Cardiac muscle cell (in vitro differentiated cells and primary cell): ENCODE results near the gene CCDC136. TPM values are rescaled to one million over a fixed set of nuclear protein-coding genes. Genes with fewer than 3 reads are reported as not detected.
A peak's percentile ranks its signal among the peaks of the same experiment; 100 is the strongest.

Experiments
- DNase-seq, 2 donors: peaks; one replicate each; pipeline versions ENCODE4 v3.0.0 to v3.0.0-alpha.2; 2010 to 2017; ENCODE audit warnings: low read depth in 1 of 2, low spot score in 1 of 2
- H3K27ac ChIP-seq: fragments of 200-600 bp; sonication (generic); 2 replicates; pipeline ENCODE4 v1.5.1; 2016
- H3K27me3 ChIP-seq: fragments of 200-600 bp; sonication (generic); 2 replicates; pipeline ENCODE4 v1.6.0; 2016; ENCODE audit warnings: control low read depth
- H3K36me3 ChIP-seq: fragments of 200-600 bp; sonication (generic); 2 replicates; pipeline ENCODE4 v1.5.1; 2016; ENCODE audit warnings: control low read depth
- H3K4me1 ChIP-seq: fragments of 200-600 bp; sonication (generic); 2 replicates; pipeline ENCODE4 v1.8.1; 2017; ENCODE audit warnings: low read depth, mild to moderate bottlenecking, mixed run types
- H3K4me3 ChIP-seq: fragments of 200-600 bp; sonication (generic); 2 replicates; pipeline ENCODE4 v1.5.1; 2016; ENCODE audit warnings: mild to moderate bottlenecking
- H3K9me3 ChIP-seq: fragments of 200-600 bp; sonication (generic); 2 replicates; pipeline ENCODE4 v1.5.1; 2017; ENCODE audit warnings: low read depth, mild to moderate bottlenecking, control low read depth
- polyA plus RNA-seq: library from polyadenylated mRNA; unstranded; fragments of >200 nt; fragmentation: Nextera tagmentation; extraction: Ambion mirVana; gene quantifications from 2 replicates; pipeline ENCODE4 v1.2.1, GENCODE V29; 2016
- total RNA-seq: library from RNA; depleted of rRNA; stranded (reverse); fragments of >200 nt; gene quantifications from 2 replicates; pipeline ENCODE4 v1.2.3, GENCODE V29; 2016
- TF ChIP-seq, protein P1 (sequence below): IDR thresholded peaks from 2 replicates; pipeline ENCODE4 v1.5.1; 2012; ENCODE audit warnings: low read depth, mild to moderate bottlenecking, low read length

Gene CCDC136
- total and polyA plus RNA-seq, 2 experiments from 2014 or later = 10.7 to 26.4 TPM

DNA sequence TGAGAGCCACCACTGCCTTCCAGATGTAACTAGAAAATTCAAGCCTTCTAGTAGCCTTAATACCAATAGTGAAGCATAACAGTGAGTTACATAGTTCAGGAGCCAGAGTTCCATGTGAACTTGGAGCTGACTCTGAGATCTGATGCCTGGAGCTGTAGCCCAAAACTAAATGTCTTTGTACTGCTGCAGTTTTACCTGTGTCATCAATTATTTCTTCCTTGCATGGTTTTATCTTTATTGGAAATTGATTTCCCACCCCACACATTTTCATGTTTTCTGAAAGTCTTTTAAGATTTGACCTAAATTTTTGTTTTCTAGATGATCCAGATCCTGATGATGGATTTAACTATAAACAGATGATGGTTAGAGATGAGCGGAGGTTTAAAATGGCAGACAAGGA lies 33.2 kb upstream of the CCDC136 start:
- Histone ChIP-seq H3K36me3 (peaks cover 63% of the 10 kb centered on the region), H3K4me1 (no peaks in the 10 kb centered on the region), H3K27ac (no peak overlapping the region), H3K27me3 (no peaks in the 10 kb centered on the region), H3K9me3 (no peaks in the 10 kb centered on the region), H3K4me3 (no peak overlapping the region)
- TF ChIP-seq, protein P1, sequence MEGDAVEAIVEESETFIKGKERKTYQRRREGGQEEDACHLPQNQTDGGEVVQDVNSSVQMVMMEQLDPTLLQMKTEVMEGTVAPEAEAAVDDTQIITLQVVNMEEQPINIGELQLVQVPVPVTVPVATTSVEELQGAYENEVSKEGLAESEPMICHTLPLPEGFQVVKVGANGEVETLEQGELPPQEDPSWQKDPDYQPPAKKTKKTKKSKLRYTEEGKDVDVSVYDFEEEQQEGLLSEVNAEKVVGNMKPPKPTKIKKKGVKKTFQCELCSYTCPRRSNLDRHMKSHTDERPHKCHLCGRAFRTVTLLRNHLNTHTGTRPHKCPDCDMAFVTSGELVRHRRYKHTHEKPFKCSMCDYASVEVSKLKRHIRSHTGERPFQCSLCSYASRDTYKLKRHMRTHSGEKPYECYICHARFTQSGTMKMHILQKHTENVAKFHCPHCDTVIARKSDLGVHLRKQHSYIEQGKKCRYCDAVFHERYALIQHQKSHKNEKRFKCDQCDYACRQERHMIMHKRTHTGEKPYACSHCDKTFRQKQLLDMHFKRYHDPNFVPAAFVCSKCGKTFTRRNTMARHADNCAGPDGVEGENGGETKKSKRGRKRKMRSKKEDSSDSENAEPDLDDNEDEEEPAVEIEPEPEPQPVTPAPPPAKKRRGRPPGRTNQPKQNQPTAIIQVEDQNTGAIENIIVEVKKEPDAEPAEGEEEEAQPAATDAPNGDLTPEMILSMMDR = no peak
- DNase-seq = no peak

DNA sequence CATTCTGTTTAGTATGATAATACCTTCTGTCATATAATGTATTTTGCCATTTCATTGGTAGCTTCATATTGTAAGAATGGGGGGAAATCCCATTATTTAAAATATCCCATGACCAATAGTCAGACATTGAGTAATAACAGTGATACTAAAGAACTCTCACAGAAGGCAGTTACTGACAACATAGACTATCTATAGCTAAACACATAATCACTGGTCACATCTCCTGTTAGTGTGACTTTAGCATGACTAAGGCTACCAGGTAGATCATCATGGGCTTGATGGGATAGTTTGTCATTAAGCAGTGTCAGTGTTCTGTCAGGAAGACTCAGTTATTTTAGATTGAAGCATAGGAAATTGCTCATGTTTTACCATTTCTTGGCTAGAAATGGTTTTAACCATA lies 32.5 kb upstream of the CCDC136 start:
- Histone ChIP-seq H3K4me3 (no peak overlapping the region), H3K36me3 (peaks cover 65% of the 10 kb centered on the region), H3K27ac (no peak overlapping the region), H3K9me3 (no peaks in the 10 kb centered on the region), H3K27me3 (no peaks in the 10 kb centered on the region), H3K4me1 (no peaks in the 10 kb centered on the region)
- TF ChIP-seq, protein P1 = no peak
- no peak for DNase-seq

DNA sequence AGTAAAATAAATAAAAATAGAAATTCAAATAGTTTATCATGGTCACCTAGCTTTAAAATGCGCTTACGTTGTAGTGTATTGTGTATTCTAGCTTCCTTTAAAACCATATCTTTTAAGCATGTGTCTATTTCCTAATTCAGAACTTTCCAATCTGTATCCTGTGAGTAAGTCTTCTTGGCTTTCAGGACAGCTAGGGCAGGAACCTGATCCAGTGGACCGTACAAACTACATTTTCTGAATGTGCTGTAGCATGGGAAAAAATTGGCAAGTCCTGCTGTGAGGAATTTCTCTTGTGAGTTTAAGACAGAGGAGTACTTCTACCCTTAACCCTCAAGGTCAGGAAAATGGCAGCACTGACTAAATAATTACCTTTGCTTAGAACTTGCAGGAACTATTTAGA lies 28.2 kb upstream of the CCDC136 start:
- Histone ChIP-seq H3K27me3 (no peaks in the 10 kb centered on the region), H3K36me3 (peaks cover 67% of the 10 kb centered on the region), H3K4me1 (no peaks in the 10 kb centered on the region), H3K9me3 (no peaks in the 10 kb centered on the region), H3K27ac (peak overlapping the region; percentile 25), H3K4me3 (no peak overlapping the region)
- TF ChIP-seq, protein P1 = no peak
- DNase-seq = peak in 1 of 2 donors; percentile 26

DNA sequence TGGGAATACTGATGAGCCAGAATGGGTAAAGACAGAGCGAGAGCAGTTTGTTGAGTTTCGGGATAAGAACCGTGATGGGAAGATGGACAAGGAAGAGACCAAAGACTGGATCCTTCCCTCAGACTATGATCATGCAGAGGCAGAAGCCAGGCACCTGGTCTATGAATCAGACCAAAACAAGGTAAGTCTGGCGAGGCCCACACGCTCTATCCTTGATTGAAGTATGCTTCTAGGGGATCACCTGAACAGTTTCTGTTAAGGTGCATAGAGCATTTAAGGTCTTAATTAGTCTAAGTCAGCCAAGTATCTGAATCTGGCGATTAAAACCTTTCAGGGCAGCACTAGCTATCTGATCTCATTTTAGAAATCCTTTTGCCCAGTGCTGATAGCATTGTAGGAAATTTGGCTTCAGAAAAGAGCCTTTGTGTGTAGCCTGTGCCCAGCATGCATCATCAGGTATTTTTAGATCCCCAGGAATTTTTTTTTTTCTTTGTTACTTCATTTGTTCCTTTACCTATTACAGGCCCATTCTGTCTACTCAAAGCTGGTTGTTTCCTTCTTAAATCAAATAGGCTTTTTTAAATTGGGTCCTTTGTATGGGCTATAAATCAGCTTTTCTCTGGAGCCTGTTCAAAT lies 24.2 kb upstream of the CCDC136 start:
- H3K4me3 ChIP-seq = no peak overlapping the region
- DNase-seq = no peak
- TF ChIP-seq, protein P1 = no peak
- H3K27me3 ChIP-seq = no peaks in the 10 kb centered on the region
- no peak overlapping the region for H3K27ac ChIP-seq
- no peaks in the 10 kb centered on the region for H3K4me1 ChIP-seq
- peaks cover 61% of the 10 kb centered on the region for H3K36me3 ChIP-seq
- no peaks in the 10 kb centered on the region for H3K9me3 ChIP-seq

DNA sequence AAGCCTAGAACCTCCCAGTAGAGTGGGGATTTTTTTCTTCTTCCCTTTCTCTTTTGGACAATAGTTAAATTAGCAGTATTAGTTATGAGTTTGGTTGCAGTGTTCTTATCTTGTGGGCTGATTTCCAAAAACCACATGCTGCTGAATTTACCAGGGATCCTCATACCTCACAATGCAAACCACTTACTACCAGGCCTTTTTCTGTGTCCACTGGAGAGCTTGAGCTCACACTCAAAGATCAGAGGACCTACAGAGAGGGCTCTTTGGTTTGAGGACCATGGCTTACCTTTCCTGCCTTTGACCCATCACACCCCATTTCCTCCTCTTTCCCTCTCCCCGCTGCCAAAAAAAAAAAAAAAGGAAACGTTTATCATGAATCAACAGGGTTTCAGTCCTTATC lies 21.5 kb upstream of the CCDC136 start:
- Histone ChIP-seq H3K9me3 (no peaks in the 10 kb centered on the region), H3K4me1 (no peaks in the 10 kb centered on the region), H3K27ac (no peak overlapping the region), H3K4me3 (no peak overlapping the region), H3K27me3 (no peaks in the 10 kb centered on the region), H3K36me3 (peaks cover 38% of the 10 kb centered on the region)
- DNase-seq = peak in 1 of 2 donors; percentile 81
- TF ChIP-seq, protein P1 = no peak

DNA sequence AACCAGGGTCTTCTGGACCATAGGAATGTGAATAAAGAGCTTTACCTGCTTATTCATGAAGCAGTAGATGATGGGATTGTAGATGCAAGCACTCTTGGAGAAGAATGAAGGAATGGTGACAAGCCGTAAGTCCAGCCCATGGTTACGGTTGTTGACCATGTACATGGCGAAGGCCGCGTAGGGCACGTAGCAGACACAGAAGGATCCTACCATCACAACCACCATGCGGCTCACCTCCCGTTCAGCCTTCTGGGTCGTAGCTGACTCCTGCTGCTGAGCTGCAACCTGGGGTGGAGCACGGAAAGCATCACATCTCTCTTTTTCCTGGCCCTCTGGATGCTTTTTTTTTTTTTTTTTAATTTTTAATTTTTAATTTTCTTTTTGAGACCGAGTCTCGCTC lies 18.2 kb upstream of the CCDC136 start:
- H3K4me3 ChIP-seq = no peak overlapping the region
- H3K9me3 ChIP-seq = no peaks in the 10 kb centered on the region
- TF ChIP-seq, protein P1 = no peak
- no peak overlapping the region for H3K27ac ChIP-seq
- H3K36me3 ChIP-seq = peaks cover 27% of the 10 kb centered on the region
- no peak for DNase-seq
- no peaks in the 10 kb centered on the region for H3K27me3 ChIP-seq
- H3K4me1 ChIP-seq = no peaks in the 10 kb centered on the region
